ENCODE data around the gene CERT1. TPM values are rescaled to one million over a fixed set of nuclear protein-coding genes. Genes with fewer than 3 reads are reported as not detected.
A peak's percentile ranks its signal among the peaks of the same experiment; 100 is the strongest.

CERT1 gene
- total and polyA plus RNA-seq, 2 donors from 2014 or later: 14.5 to 50.1 TPM

DNA sequence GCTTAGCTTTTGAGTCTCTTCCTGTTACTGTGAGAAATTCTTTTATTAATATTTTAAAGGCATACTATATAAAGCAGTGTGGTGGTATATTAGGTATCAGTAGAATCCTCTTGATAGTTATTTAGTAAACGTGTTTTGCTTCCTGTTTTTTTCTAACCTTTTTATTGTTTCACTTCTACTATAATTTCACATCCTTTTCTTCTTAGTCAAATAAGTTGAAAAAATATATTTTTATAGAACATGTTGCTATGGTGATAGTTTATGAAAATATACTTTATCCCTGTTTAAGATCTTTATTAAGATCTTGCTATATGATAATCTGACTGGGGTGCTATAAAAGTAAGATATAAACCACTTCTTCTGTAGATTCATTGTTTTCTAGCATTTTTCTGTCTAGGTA is 2.4 kb upstream of the CERT1 start:
- DNase-seq (no peak), FAIRE-seq (peak; percentile 62)
- TF ChIP-seq, protein P1, sequence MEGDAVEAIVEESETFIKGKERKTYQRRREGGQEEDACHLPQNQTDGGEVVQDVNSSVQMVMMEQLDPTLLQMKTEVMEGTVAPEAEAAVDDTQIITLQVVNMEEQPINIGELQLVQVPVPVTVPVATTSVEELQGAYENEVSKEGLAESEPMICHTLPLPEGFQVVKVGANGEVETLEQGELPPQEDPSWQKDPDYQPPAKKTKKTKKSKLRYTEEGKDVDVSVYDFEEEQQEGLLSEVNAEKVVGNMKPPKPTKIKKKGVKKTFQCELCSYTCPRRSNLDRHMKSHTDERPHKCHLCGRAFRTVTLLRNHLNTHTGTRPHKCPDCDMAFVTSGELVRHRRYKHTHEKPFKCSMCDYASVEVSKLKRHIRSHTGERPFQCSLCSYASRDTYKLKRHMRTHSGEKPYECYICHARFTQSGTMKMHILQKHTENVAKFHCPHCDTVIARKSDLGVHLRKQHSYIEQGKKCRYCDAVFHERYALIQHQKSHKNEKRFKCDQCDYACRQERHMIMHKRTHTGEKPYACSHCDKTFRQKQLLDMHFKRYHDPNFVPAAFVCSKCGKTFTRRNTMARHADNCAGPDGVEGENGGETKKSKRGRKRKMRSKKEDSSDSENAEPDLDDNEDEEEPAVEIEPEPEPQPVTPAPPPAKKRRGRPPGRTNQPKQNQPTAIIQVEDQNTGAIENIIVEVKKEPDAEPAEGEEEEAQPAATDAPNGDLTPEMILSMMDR (IDR thresholded peaks at IDR 0.05; ENCODE audit: borderline replicate concordance, extremely low read depth, insufficient read depth): no peak
- H3K27ac ChIP-seq (ENCODE audit: low read depth in 2 of 2, low read length in 2 of 2): no peak overlapping the region
- intact Hi-C loops (cut with DNase I): no loop called here
- no peaks in the 10 kb centered on the region for H3K9me3 ChIP-seq (ENCODE audit: control insufficient read depth in 2 of 3, insufficient read depth in 1 of 3, low read length in 3 of 3)
- H3K36me3 ChIP-seq (ENCODE audit: control insufficient read depth in 2 of 3, insufficient read depth in 3 of 3, low read length in 3 of 3): no peaks in the 10 kb centered on the region
- no peaks in the 10 kb centered on the region for H3K27me3 ChIP-seq (ENCODE audit: control insufficient read depth, insufficient read depth, low read length)
- no peak overlapping the region for H3K9ac ChIP-seq (ENCODE audit: low read length in 3 of 3)
- peaks cover 2 to 8% (median 5%) of the 10 kb centered on the region in 3 donors for H3K4me1 ChIP-seq (ENCODE audit: control insufficient read depth in 2 of 3, insufficient read depth in 2 of 3, low read depth in 1 of 3, low read length in 3 of 3)
- H3K4me3 ChIP-seq (ENCODE audit: low read length in 3 of 3): no peak overlapping the region

DNA sequence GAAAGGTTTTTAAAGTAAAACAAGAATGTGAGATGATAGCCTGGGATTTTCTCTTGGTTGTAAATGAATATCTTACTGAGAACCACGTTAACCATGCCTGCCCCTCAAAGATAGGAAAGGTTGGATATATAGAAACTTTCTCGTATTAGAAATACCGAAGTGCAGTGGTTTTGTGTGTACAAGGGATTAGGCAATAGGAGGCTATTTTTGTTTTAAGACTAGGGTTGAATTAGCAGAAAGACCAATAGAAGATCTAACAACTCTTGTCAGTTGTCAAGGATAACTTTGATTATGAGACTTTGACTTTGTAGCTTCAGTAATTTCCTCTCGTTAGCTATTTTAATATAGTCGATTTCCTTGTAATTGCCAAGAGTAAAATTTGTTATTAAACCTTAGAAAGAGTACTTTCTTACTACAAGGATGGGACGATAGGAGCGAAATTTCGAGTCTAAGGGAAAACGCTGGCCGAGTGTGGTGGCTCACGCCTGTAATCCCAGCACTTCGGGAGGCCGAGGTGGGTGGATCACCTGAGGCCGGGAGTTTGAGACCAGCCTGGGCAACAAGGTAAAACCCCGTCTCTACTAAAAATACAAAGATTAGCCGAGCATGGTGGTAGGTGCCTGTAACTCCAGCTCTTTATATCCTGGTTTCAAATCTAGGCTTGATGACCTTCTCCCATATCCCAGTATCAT is 1.1 kb upstream of the CERT1 start:
- DNase-seq (no peak), FAIRE-seq (no peak)
- no peaks in the 10 kb centered on the region for H3K9me3 ChIP-seq (ENCODE audit: control insufficient read depth in 2 of 3, insufficient read depth in 1 of 3, low read length in 3 of 3)
- TF ChIP-seq, protein P1 (IDR thresholded peaks at IDR 0.05; ENCODE audit: borderline replicate concordance, extremely low read depth, insufficient read depth): no peak
- no peaks in the 10 kb centered on the region for H3K27me3 ChIP-seq (ENCODE audit: control insufficient read depth, insufficient read depth, low read length)
- H3K4me1 ChIP-seq (ENCODE audit: control insufficient read depth in 2 of 3, insufficient read depth in 2 of 3, low read depth in 1 of 3, low read length in 3 of 3): peaks cover 2 to 8% (median 5%) of the 10 kb centered on the region in 3 donors
- H3K4me3 ChIP-seq (ENCODE audit: low read length in 3 of 3): peak overlapping the region; percentile 90 to 97 (median 97)
- no peaks in the 10 kb centered on the region for H3K36me3 ChIP-seq (ENCODE audit: control insufficient read depth in 2 of 3, insufficient read depth in 3 of 3, low read length in 3 of 3)
- intact Hi-C loops (cut with DNase I): no loop called here
- peak overlapping the region; percentile 67 to 87 (median 71) for H3K9ac ChIP-seq (ENCODE audit: low read length in 3 of 3)
- H3K27ac ChIP-seq (ENCODE audit: low read depth in 2 of 2, low read length in 2 of 2): peak overlapping the region; percentile 85 to 93

DNA sequence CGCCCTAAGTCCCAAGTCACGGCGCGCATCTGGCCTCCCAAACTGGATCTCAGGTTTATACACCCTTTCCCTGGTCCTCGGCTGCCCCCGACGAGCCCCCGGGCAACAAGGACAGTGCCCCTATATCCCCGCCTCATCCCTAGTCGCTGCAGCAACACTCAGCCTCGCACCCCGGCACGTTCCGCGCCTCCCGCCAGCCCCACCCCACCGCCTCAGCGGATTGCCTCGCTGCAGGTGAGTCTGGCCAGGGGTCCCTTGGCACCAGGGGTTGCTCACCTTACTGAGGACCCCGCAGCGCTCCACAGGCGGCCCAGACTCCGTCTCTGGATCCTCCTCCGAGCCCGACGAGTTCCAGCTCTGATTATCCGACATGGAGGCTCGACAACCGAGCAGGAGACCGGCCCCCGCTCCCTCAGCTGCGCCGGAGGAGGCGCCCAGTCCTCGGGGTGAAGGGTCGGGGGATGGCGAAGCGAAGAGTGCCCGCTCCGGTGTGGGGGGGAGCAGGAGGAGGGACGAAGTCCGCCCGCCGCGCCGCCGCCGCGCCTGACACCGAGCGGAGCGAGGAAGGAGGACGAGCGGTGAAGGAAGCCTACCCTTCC is 494 bp downstream of the CERT1 start:
- peak in 4 of 5 donors; percentile 70 to 89 (median 76) for DNase-seq
- Histone ChIP-seq H3K9ac (ENCODE audit: low read length in 3 of 3) (peak overlapping the region; percentile 65 to 90 (median 77)), H3K27me3 (ENCODE audit: control insufficient read depth, insufficient read depth, low read length) (no peaks in the 10 kb centered on the region), H3K9me3 (ENCODE audit: control insufficient read depth in 2 of 3, insufficient read depth in 1 of 3, low read length in 3 of 3) (no peaks in the 10 kb centered on the region), H3K4me1 (ENCODE audit: control insufficient read depth in 2 of 3, insufficient read depth in 2 of 3, low read depth in 1 of 3, low read length in 3 of 3) (peaks cover 2 to 8% (median 5%) of the 10 kb centered on the region in 3 donors), H3K4me3 (ENCODE audit: low read length in 3 of 3) (peak overlapping the region; percentile 72 to 83 (median 80)), H3K27ac (ENCODE audit: low read depth in 2 of 2, low read length in 2 of 2) (peak overlapping the region; percentile 93), H3K36me3 (ENCODE audit: control insufficient read depth in 2 of 3, insufficient read depth in 3 of 3, low read length in 3 of 3) (no peaks in the 10 kb centered on the region)
- intact Hi-C loops (cut with DNase I): no loop called here
- TF ChIP-seq, protein P1 (IDR thresholded peaks at IDR 0.05; ENCODE audit: borderline replicate concordance, extremely low read depth, insufficient read depth): no peak
- FAIRE-seq: no peak

Measured in kidney (tissue), 14 donors.